ENCODE data around the gene FNDC11. TPM values are rescaled to one million over a fixed set of nuclear protein-coding genes. Genes with fewer than 3 reads are reported as not detected.

FNDC11 gene
- total RNA-seq, 2 donors from 2014 or later = 0.66 to 2.9 TPM

DNA sequence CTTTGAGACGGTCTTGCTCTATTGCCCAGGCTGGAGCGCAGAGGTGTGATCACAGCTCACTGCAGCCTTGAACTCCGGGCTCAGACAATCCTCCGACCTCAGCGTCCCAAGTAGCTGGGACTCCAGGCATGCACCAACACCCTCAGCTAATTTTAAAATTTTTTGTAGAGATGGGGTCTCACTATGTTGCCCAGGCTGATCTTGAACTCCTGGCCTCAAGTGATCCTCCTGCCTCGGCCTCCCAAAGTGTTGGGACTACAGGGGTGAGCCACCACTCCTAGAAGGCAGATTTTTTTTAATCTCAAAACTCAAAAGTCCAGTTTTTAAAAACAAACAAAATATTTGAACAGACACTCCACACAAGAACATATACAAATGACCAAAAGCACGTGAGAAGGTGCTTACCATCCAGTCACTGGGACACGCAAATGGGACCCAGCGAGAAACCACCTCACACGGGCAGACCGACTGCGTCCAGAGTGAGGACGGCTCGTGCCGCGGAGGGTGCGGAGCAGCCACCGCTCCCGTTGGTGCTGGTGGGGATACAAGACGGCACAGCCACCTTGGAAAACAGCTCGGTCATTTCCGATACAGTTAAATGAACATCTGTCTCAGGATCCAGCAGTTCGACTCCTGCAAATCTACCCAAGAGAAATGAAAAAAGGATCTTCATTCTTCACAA, 28.6 kb downstream of the FNDC11 start:
- Histone ChIP-seq H3K27ac (no peak overlapping the region), H3K27me3 (no peaks in the 10 kb centered on the region), H3K9me3 (no peaks in the 10 kb centered on the region), H3K36me3 (replicated peaks in 1 of 2; ENCODE audit: insufficient read depth in 1 of 2, low read depth in 2 of 2) (no peaks in the 10 kb centered on the region), H3K4me3 (no peak overlapping the region), H3K4me1 (peaks cover 2% of the 10 kb centered on the region)
- intact Hi-C loops (cut with DNase I) = no loop called here
- TF ChIP-seq, protein P1, sequence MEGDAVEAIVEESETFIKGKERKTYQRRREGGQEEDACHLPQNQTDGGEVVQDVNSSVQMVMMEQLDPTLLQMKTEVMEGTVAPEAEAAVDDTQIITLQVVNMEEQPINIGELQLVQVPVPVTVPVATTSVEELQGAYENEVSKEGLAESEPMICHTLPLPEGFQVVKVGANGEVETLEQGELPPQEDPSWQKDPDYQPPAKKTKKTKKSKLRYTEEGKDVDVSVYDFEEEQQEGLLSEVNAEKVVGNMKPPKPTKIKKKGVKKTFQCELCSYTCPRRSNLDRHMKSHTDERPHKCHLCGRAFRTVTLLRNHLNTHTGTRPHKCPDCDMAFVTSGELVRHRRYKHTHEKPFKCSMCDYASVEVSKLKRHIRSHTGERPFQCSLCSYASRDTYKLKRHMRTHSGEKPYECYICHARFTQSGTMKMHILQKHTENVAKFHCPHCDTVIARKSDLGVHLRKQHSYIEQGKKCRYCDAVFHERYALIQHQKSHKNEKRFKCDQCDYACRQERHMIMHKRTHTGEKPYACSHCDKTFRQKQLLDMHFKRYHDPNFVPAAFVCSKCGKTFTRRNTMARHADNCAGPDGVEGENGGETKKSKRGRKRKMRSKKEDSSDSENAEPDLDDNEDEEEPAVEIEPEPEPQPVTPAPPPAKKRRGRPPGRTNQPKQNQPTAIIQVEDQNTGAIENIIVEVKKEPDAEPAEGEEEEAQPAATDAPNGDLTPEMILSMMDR (IDR thresholded peaks at IDR 0.05) = no peak
- ATAC-seq (no peak), DNase-seq (no peak)
- 74 to 84% methylated on average over 23 of the region's 23 CpGs for whole genome bisulfite sequencing, 2 donors

DNA sequence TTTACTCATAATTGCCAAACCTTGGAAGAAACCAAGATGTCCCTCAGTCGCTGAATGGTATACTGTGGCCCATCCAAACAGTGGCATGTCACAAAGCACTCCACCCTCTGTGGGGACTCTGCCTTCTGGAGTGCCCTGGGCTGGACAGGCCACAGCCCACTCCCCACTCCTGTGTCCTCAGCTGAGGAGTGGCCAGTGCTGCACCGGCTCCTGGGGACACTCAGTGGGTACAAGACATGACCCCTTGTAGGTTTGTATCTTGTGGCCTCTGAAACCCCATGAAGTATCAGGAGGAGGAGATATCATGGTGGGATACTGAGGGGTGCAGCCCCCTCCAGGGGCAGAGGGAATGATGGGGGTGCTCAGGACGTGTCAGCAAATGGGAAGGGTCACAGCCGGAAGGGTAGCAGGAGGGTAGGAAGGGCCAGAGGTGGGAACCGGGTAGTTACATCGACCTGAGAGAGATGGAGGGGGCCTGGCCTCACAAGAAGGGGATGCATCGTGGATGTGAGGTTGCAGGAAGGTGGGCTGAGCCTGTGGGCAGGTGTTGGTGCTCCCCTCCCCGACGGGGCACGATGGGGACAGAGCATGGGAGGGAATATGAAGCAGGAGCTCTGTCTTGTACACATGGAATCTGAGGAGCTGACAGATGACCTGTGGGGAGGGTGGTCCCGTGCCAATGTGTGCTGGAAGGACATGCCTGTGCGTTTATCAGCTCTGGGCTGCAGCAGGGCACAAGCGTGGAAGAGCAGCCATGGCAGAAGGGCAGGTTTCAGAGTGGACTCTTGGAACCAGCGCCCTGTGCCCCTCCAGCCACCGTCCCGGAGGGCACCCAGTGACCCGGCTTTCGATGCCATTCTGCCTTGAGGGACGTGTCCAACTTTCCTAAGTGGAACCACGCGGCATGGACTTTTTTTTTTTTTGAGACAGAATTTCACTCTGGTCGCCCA, 31.9 kb downstream of the FNDC11 start:
- intact Hi-C loops (cut with DNase I) = no loop called here
- ATAC-seq (no peak), DNase-seq (no peak)
- H3K4me1 ChIP-seq = peaks cover 11% of the 10 kb centered on the region
- no peaks in the 10 kb centered on the region for H3K9me3 ChIP-seq
- H3K27me3 ChIP-seq = no peaks in the 10 kb centered on the region
- 60 to 69% methylated on average over 11 to 22 of the region's 22 CpGs for WGBS, 2 donors
- TF ChIP-seq POLR2A (IDR thresholded peaks at IDR 0.05) = no peak
- TF ChIP-seq, protein P1 (IDR thresholded peaks at IDR 0.05) = no peak
- H3K27ac ChIP-seq = no peak overlapping the region
- H3K4me3 ChIP-seq = no peak overlapping the region
- H3K36me3 ChIP-seq (replicated peaks in 1 of 2; ENCODE audit: insufficient read depth in 1 of 2, low read depth in 2 of 2) = peaks cover 0 to 4% of the 10 kb centered on the region in 2 donors

DNA sequence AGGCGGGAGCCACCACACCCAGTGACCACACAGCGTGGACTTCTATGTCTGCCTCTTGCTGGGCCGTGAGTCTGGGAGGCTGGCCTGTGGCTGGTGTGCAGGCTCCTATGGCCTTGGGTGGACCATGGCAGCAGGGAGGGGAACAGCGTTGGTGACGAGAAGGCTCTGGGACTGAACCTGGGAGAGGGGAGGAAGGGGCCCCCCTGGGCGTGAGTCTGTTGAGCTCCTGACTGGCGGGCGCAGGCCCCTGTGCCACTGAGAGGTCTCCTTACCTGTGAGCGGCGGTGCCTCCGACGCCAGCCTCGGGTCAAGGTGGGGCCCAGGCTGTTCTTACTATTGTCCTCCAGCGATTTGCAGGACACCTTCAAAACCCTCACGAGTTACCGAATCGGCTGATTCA, 32.8 kb downstream of the FNDC11 start:
- H3K27ac ChIP-seq = no peak overlapping the region
- H3K4me3 ChIP-seq = no peak overlapping the region
- DNase-seq = no peak
- H3K27me3 ChIP-seq = no peaks in the 10 kb centered on the region
- peaks cover 0 to 7% of the 10 kb centered on the region in 2 donors for H3K36me3 ChIP-seq (replicated peaks in 1 of 2; ENCODE audit: insufficient read depth in 1 of 2, low read depth in 2 of 2)
- H3K9me3 ChIP-seq = no peaks in the 10 kb centered on the region
- WGBS, 2 donors = 88 to 94% methylated on average over 14 to 17 of the region's 17 CpGs
- H3K4me1 ChIP-seq = peaks cover 11% of the 10 kb centered on the region
- TF ChIP-seq, protein P1 (IDR thresholded peaks at IDR 0.05) = no peak
- no peak for TF ChIP-seq POLR2A (IDR thresholded peaks at IDR 0.05)
- ATAC-seq = no peak
- intact Hi-C loops (cut with DNase I) = no loop called here

DNA sequence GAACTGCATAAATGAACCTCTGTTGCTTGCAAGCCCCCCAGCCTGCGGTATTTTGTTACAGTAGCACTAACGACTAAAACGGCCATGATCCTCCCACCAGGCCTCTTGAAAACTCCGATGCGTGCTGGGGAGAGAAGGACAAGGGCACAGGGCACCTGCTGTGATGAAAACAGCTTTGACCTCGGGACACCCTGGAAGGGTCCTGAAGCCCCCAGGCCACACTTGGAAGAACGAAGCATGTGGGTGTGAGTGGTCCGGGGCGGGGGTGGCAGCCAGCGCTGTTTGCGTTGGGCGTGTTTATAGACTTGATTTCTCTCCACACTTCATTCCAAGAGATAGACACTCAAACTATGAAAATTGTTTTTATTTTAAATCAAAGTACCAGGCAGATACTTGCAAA, 33.3 kb downstream of the FNDC11 start:
- DNase-seq (no peak), ATAC-seq (no peak)
- Histone ChIP-seq H3K36me3 (replicated peaks in 1 of 2; ENCODE audit: insufficient read depth in 1 of 2, low read depth in 2 of 2) (peaks cover 0 to 10% of the 10 kb centered on the region in 2 donors), H3K9me3 (no peaks in the 10 kb centered on the region), H3K27me3 (no peaks in the 10 kb centered on the region), H3K4me3 (no peak overlapping the region), H3K27ac (no peak overlapping the region), H3K4me1 (peaks cover 11% of the 10 kb centered on the region)
- WGBS, 2 donors = 81 to 90% methylated on average over 12 of the region's 12 CpGs
- TF ChIP-seq POLR2A (IDR thresholded peaks at IDR 0.05) = no peak
- TF ChIP-seq, protein P1 (IDR thresholded peaks at IDR 0.05) = no peak
- intact Hi-C loops (cut with DNase I) = no loop called here
